HepG2 (cell line): Measurements from ENCODE around the gene MOAP1. TPM values are rescaled to one million over a fixed set of nuclear protein-coding genes. Genes with fewer than 3 reads are reported as not detected.

Experiments
- ATAC-seq: fragments of 200-7000 bp; cut with Tn5 transposase; 3 replicates; pipeline ENCODE4 v1.9.1; 2020; ENCODE audit warnings: mild to moderate bottlenecking, moderate library complexity
- BruUV-seq: library from RNA; stranded (reverse); fragments of 400-500 nt; replicated peaks from 2 replicates; lab custom pipeline; 2021; lab: Mats Ljungman, UMichigan
- CTCF ChIA-PET: fragments of 300-600 bp; formaldehyde crosslinking; extraction: SDS; loops from one replicate; lab custom pipeline; 2021; ENCODE audit warnings: low total read pairs, inconsistent platforms, low intra/inter-chr PET ratio; lab: Yijun Ruan, JAX
- POLR2A ChIA-PET: fragments of 350-600 bp; sonication (Branson Sonifier 250); formaldehyde crosslinking; loops from one replicate; lab custom pipeline; 2020; ENCODE audit warnings: antibody characterized with exemption, inconsistent platforms; lab: Yijun Ruan, JAX
- DNase-seq: peaks from one replicate; pipeline ENCODE4 v3.0.0-alpha.2; 2015; ENCODE audit warnings: low spot score
- FAIRE-seq: peaks from 3 replicates; lab custom pipeline; 2011; peaks lifted over from hg19 to GRCh38; lab: Jason Lieb, UNC
- H2AFZ ChIP-seq: one replicate; pipeline ENCODE4 v1.6.1; 2011; ENCODE audit warnings: low read length, inconsistent platforms
- H3K27ac ChIP-seq: fragments of 300-600 bp; 3 replicates; pipeline ENCODE4 v1.8.0; 2011; ENCODE audit warnings: mixed run types, mild to moderate bottlenecking, mixed read lengths, low read length, inconsistent platforms; ENCODE audit not compliant: insufficient read depth; ENCODE audit errors: extremely low read length
- H3K27me3 ChIP-seq, 2 experiments: fragments of 200-600 bp in 1 of 2; 2 replicates in 1 of 2; 3 replicates in 1 of 2; pipeline versions ENCODE4 v1.6.0 to v1.8.0; 2011; ENCODE audit warnings: low read length in 2 of 2, mild to moderate bottlenecking in 2 of 2, moderate library complexity in 2 of 2, inconsistent platforms in 1 of 2; ENCODE audit not compliant: insufficient read depth in 2 of 2, control insufficient read depth in 1 of 2
- H3K36me3 ChIP-seq, 2 experiments: fragments of 200-600 bp in 1 of 2; replicated peaks in 1 of 2; 2 replicates in 1 of 2; 3 replicates in 1 of 2; pipeline versions ENCODE4 v1.5.1 to v1.8.0; 2011; ENCODE audit warnings: low read length in 2 of 2, inconsistent platforms in 1 of 2; ENCODE audit not compliant: insufficient read depth in 2 of 2, control insufficient read depth in 1 of 2
- H3K4me1 ChIP-seq: 2 replicates; pipeline ENCODE4 v1.5.1; 2012; ENCODE audit warnings: low read length, inconsistent platforms; ENCODE audit not compliant: insufficient read depth
- H3K4me2 ChIP-seq: 2 replicates; pipeline ENCODE4 v1.6.0; 2011; ENCODE audit warnings: low read depth, low read length, inconsistent platforms
- H3K4me3 ChIP-seq, 3 experiments: fragments of 200-600 bp in 1 of 3; sonication (generic), shearing (Covaris generic) in 1 of 3; replicated peaks in 1 of 3; 2 replicates each; pipeline ENCODE4 v1.5.1; 2011 to 2016; ENCODE audit warnings: low read length in 3 of 3, inconsistent platforms in 2 of 3, low read depth in 2 of 3, mild to moderate bottlenecking in 2 of 3, control low read depth in 1 of 3, mixed read lengths in 1 of 3; ENCODE audit not compliant: insufficient read depth in 1 of 3
- H3K79me2 ChIP-seq: one replicate; pipeline ENCODE4 v1.6.1; 2011; ENCODE audit warnings: low read length, inconsistent platforms; ENCODE audit not compliant: insufficient read depth
- H3K9ac ChIP-seq: 2 replicates; pipeline ENCODE4 v1.6.0; 2011; ENCODE audit warnings: mild to moderate bottlenecking, low read depth, low read length, inconsistent platforms; ENCODE audit not compliant: insufficient read depth
- H3K9me3 ChIP-seq: 2 replicates; pipeline ENCODE4 v1.5.1; 2012; ENCODE audit warnings: mild to moderate bottlenecking, low read length
- H4K20me1 ChIP-seq: 2 replicates; pipeline ENCODE4 v1.6.0; 2011; ENCODE audit warnings: inconsistent platforms, mild to moderate bottlenecking, low read length, moderate library complexity; ENCODE audit not compliant: insufficient read depth
- FOXO1 ChIP-seq: sonication (generic); formaldehyde crosslinking; IDR thresholded peaks from 2 replicates; pipeline ENCODE4 v1.4.0; 2020; ENCODE audit warnings: missing genetic modification reagents
- GLI4 ChIP-seq: sonication (generic); formaldehyde crosslinking; IDR thresholded peaks from 2 replicates; pipeline ENCODE4 v1.5.1; 2020; ENCODE audit warnings: missing genetic modification reagents, mild to moderate bottlenecking, moderate library complexity, borderline replicate concordance
- KAT8 ChIP-seq: IDR thresholded peaks from 2 replicates; pipeline ENCODE4 v1.6.1; 2016; ENCODE audit warnings: missing genetic modification reagents, missing compliant biosample characterization
- KDM3A ChIP-seq: IDR thresholded peaks from 2 replicates; pipeline ENCODE4 v1.6.1; 2018; ENCODE audit warnings: low read depth, missing compliant biosample characterization
- MYC ChIP-seq: sonication (generic); formaldehyde crosslinking; IDR thresholded peaks from 2 replicates; pipeline ENCODE4 v1.9.0; 2021; ENCODE audit warnings: missing genetic modification reagents, borderline replicate concordance
- NCOA5 ChIP-seq: sonication (generic); formaldehyde crosslinking; IDR thresholded peaks from 2 replicates; pipeline ENCODE4 v1.4.0; 2020; ENCODE audit warnings: missing genetic modification reagents
- NFKBIZ ChIP-seq: IDR thresholded peaks from 2 replicates; pipeline ENCODE4 v1.6.1; 2018; ENCODE audit warnings: missing genetic modification reagents, missing compliant biosample characterization
- NR2F1 ChIP-seq, 2 experiments: fragments of 450-650 bp in 1 of 2; formaldehyde crosslinking in 1 of 2; IDR thresholded peaks; 2 replicates each; pipeline versions ENCODE4 v1.5.0 to v1.6.1; 2016 to 2020; ENCODE audit warnings: mild to moderate bottlenecking in 1 of 2, missing compliant biosample characterization in 1 of 2, missing genetic modification reagents in 1 of 2, moderate library complexity in 1 of 2
- PHF21A ChIP-seq: sonication (generic); formaldehyde crosslinking; IDR thresholded peaks from 2 replicates; pipeline ENCODE4 v1.5.0; 2020; ENCODE audit warnings: mild to moderate bottlenecking, missing genetic modification reagents
- RBM22 ChIP-seq: fragments of 200-400 bp; formaldehyde crosslinking; optimal IDR thresholded peaks from 2 replicates; pipeline ENCODE3; 2017; ENCODE audit warnings: mild to moderate bottlenecking, low read length, moderate library complexity
- SAP130 ChIP-seq: IDR thresholded peaks from 2 replicates; pipeline ENCODE4 v1.6.1; 2016; ENCODE audit warnings: low read depth
- TBX3 ChIP-seq: fragments of 450-650 bp; IDR thresholded peaks from 2 replicates; pipeline ENCODE4 v1.6.1; 2017; ENCODE audit warnings: antibody characterized with exemption, mild to moderate bottlenecking, inconsistent platforms, borderline replicate concordance
- TEAD3 ChIP-seq: optimal IDR thresholded peaks from 2 replicates; pipeline ENCODE3; 2016; ENCODE audit warnings: borderline replicate concordance
- ZBTB38 ChIP-seq: sonication (generic); formaldehyde crosslinking; IDR thresholded peaks from 2 replicates; pipeline ENCODE4 v1.5.1; 2020; ENCODE audit warnings: mild to moderate bottlenecking, missing genetic modification reagents
- ZBTB4 ChIP-seq: sonication (generic); formaldehyde crosslinking; IDR thresholded peaks from 2 replicates; pipeline ENCODE4 v1.4.0; 2020; ENCODE audit warnings: missing genetic modification reagents, mild to moderate bottlenecking, borderline replicate concordance
- ZBTB46 ChIP-seq: sonication (generic); formaldehyde crosslinking; IDR thresholded peaks from 2 replicates; pipeline ENCODE4 v1.4.0; 2020; ENCODE audit warnings: mild to moderate bottlenecking, missing genetic modification reagents, borderline replicate concordance
- ZNF547 ChIP-seq: sonication (generic); formaldehyde crosslinking; IDR thresholded peaks from 2 replicates; pipeline ENCODE4 v1.5.1; 2020; ENCODE audit warnings: mild to moderate bottlenecking, missing genetic modification reagents
- ZNF709 ChIP-seq: sonication (generic); formaldehyde crosslinking; IDR thresholded peaks from 2 replicates; pipeline ENCODE4 v1.5.0; 2020; ENCODE audit warnings: mild to moderate bottlenecking, missing genetic modification reagents
- ZNF710 ChIP-seq: sonication (generic); formaldehyde crosslinking; IDR thresholded peaks from 2 replicates; pipeline ENCODE4 v1.5.0; 2020; ENCODE audit warnings: mild to moderate bottlenecking, missing genetic modification reagents, borderline replicate concordance
- ZSCAN29 ChIP-seq: sonication (generic); formaldehyde crosslinking; conservative IDR thresholded peaks from 2 replicates; pipeline ENCODE4 v1.4.0; 2020; ENCODE audit warnings: mild to moderate bottlenecking, missing genetic modification reagents
- WGBS: methylation state at CpG from one replicate; pipeline ENCODE4 v1.1.6; 2017; ENCODE audit warnings: low lambda C conversion rate; 5-methylcytosine and 5-hydroxymethylcytosine counted together
- in situ Hi-C: cut with HindIII; loops from 2 replicates; pipeline ENCODE4 v1.10.0; 2017; ENCODE audit warnings: low pct_unique_long_range_greater_than_20kb; ENCODE audit not compliant: extremely low pct_ligation_motif_present
- intact Hi-C: fragments of 100-400 bp; cut with micrococcal nuclease; formaldehyde crosslinking; loops from one replicate; pipeline ENCODE4 v1.10.0; 2022; ENCODE audit not compliant: unreplicated experiment
- polyA plus RNA-seq, 8 experiments: library from polyadenylated mRNA; depleted of rRNA in 3 of 8; stranded (reverse) in 7 of 8; unstranded in 1 of 8; fragments of >200 nt; fragmentation: Illumina TruSeq in 4 of 8; extraction: Trizol in 4 of 8; gene quantifications; 2 replicates each; pipeline versions ENCODE4 v1.2.1 to v1.2.3, GENCODE V29; 2011 to 2016; ENCODE audit warnings: low read depth in 4 of 8, missing spikeins in 1 of 8, mixed read lengths in 1 of 8; ENCODE audit not compliant: insufficient read depth in 1 of 8
- total RNA-seq, 5 experiments: library from RNA; depleted of rRNA; stranded (reverse); fragments of >200 nt; fragmentation: Illumina TruSeq; extraction: Trizol; gene quantifications; 2 replicates each; pipeline ENCODE4 v1.2.3, GENCODE V29; 2016; ENCODE audit warnings: low read depth in 1 of 5

The MOAP1 gene
- total and polyA plus RNA-seq, 2 of the 13 experiments (the other 11 are each of a cell fraction or from before 2014, with no cell fraction given) = 14.6 to 47.0 TPM

- no peak for FAIRE-seq
- H3K36me3 ChIP-seq = no peaks in the 10 kb centered on the region
- CTCF ChIA-PET = no interaction called here
- no peak for TF ChIP-seq MYC
- TF ChIP-seq ZNF709 (CRISPR knock-in tag) = no peak
- no peak for TF ChIP-seq KDM3A (CRISPR knock-in tag)
- no peak for TF ChIP-seq NR2F1 (CRISPR knock-in tag; IDR thresholded peaks at IDR 0.05)
- TF ChIP-seq ZNF710 (CRISPR knock-in tag) = no peak
- no peak for TF ChIP-seq TEAD3 (CRISPR knock-in tag)
- TF ChIP-seq RBM22 = no peak
- TF ChIP-seq NCOA5 = no peak
- TF ChIP-seq NFKBIZ (CRISPR knock-in tag) = no peak
- TF ChIP-seq KAT8 (CRISPR knock-in tag) = no peak
- no peak for TF ChIP-seq PHF21A (CRISPR knock-in tag)
- no peak for TF ChIP-seq ZBTB38 (CRISPR knock-in tag)
- no peak for TF ChIP-seq TBX3
- TF ChIP-seq GLI4 (CRISPR knock-in tag) = no peak
- no peak; the same call in 1 of the 2 replicates for TF ChIP-seq FOXO1 (CRISPR knock-in tag)
- TF ChIP-seq ZNF547 (CRISPR knock-in tag) = no peak
- peak; percentile 40; the same call in 1 of the 2 replicates for TF ChIP-seq SAP130 (CRISPR knock-in tag)
- no peak for TF ChIP-seq ZSCAN29 (CRISPR knock-in tag)
- no peak for TF ChIP-seq ZBTB46
- no peak for TF ChIP-seq ZBTB4 (CRISPR knock-in tag)
Observed at GRCh38 chr14:93175492-93175891, 9.2 kb downstream of the MOAP1 start.

More at GRCh38 chr14:93175492-93175891, 9.2 kb downstream of the MOAP1 start:
- no peak overlapping the region for H3K9ac ChIP-seq
- intact Hi-C loops = loop anchor here (10.0 kb wide), 1 partner anchor 61 kb away; the partner anchor contains the start of gene ITPK1
- H3K27me3 ChIP-seq = no peaks in the 10 kb centered on the region
- no peak overlapping the region for H3K27ac ChIP-seq
- H3K4me2 ChIP-seq = peak overlapping the region; percentile 61
- H3K9me3 ChIP-seq = no peaks in the 10 kb centered on the region
- DNase-seq = no peak
- H3K4me3 ChIP-seq = no peak overlapping the region
- no peaks in the 10 kb centered on the region for H3K79me2 ChIP-seq
- peak; percentile 39 for ATAC-seq
- H2AFZ ChIP-seq = no peak overlapping the region
- under 1% methylated on average over 6 of the region's 6 CpGs for WGBS
- in situ Hi-C loops = no loop called here
- H3K4me1 ChIP-seq = peaks cover 74% of the 10 kb centered on the region
- POLR2A ChIA-PET = interaction anchor here (1.6 kb wide), 1 partner anchor 9 kb away, joined by 6 read pairs; the partner anchor contains the start of gene MOAP1
- BruUV-seq = no TSS peak
- H4K20me1 ChIP-seq = no peaks in the 10 kb centered on the region
